Prostate gland (tissue), 2 donors: ENCODE data around the gene EHMT1. TPM values are rescaled to one million over a fixed set of nuclear protein-coding genes. Genes with fewer than 3 reads are reported as not detected.

ENCODE experiments used
- DNase-seq: peaks from one replicate; pipeline ENCODE4 v3.0.0-alpha.2; 2019; ENCODE audit warnings: low spot score
- H3K27ac ChIP-seq, 2 donors: fragments of 200-600 bp; sonication (generic); 2 replicates each; pipeline ENCODE4 v1.5.1; 2017 to 2019
- H3K27me3 ChIP-seq: fragments of 200-600 bp; sonication (generic); replicated peaks from 2 replicates; pipeline ENCODE4 v1.5.1; 2019; ENCODE audit not compliant: insufficient read depth
- H3K36me3 ChIP-seq, 2 donors: fragments of 200-600 bp; sonication (generic); 1 replicate in 1 of 2; 2 replicates in 1 of 2; pipeline versions ENCODE4 v1.5.1 to v1.8.1; 2017 to 2019
- H3K4me1 ChIP-seq: fragments of 200-600 bp; sonication (generic); replicated peaks from 2 replicates; pipeline ENCODE4 v1.5.1; 2019
- H3K4me3 ChIP-seq, 2 donors: fragments of 200-600 bp; sonication (generic); 2 replicates each; pipeline ENCODE4 v1.5.1; 2017 to 2019
- H3K9me3 ChIP-seq: fragments of 200-600 bp; sonication (generic); 2 replicates; pipeline ENCODE4 v1.5.1; 2017
- POLR2A ChIP-seq: fragments of 450-650 bp; IDR thresholded peaks from one replicate; pipeline ENCODE4 v1.6.1; 2016; ENCODE audit warnings: antibody characterized with exemption, mild to moderate bottlenecking
- POLR2AphosphoS5 ChIP-seq: sonication (generic); formaldehyde crosslinking; IDR thresholded peaks from one replicate; pipeline ENCODE4 v1.6.1; 2017; ENCODE audit warnings: antibody characterized with exemption
- WGBS: methylation state at CpG from one replicate; pipeline ENCODE4 v1.1.5; 2018; 5-methylcytosine and 5-hydroxymethylcytosine counted together
- intact Hi-C: fragments of 100-400 bp; cut with DNase I; formaldehyde crosslinking; loops from one replicate; pipeline ENCODE4 v1.14.2; 2022
- total RNA-seq, 2 donors: library from RNA; depleted of rRNA; stranded (reverse); fragments of >200 nt; gene quantifications; one replicate each; pipeline ENCODE4 v1.1.0, GENCODE V29; 2016
- TF ChIP-seq, protein P1 (sequence below), 4 experiments: fragments of 200-600 bp in 2 of 4; fragments of 450-650 bp in 2 of 4; sonication (generic) in 2 of 4; IDR thresholded peaks; 1 replicate in 3 of 4; 2 replicates in 1 of 4; pipeline ENCODE4 v1.5.1; 2016 to 2019; ENCODE audit warnings: antibody characterized with exemption in 4 of 4, mild to moderate bottlenecking in 2 of 4, moderate library complexity in 2 of 4

Gene EHMT1
- total RNA-seq, 2 donors from 2014 or later, result 81.3 to 149 TPM

DNA sequence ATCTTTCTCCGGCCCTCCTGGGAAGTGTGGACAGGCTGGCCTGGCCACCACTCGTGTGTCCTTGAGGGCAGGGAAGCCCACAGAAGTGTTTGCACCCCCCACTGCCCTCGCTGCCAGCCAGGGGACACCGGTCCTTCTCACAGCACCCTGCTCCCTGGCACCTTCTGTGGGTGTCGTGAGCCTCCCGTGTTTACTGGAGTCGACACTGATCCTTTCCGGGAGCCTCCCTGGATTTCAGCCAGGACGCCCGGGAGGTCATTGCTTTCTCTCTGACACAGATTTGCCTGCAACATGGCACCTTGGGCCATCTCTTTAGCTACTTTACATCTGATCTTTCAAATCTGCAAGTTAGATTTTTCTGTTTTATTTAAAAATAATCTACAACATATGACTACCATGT lies 138.3 kb downstream of the EHMT1 start:
- peaks cover 0 to 7% of the 10 kb centered on the region in 2 donors for H3K36me3 ChIP-seq
- no peaks in the 10 kb centered on the region for H3K27me3 ChIP-seq
- intact Hi-C loops, result no loop called here
- H3K27ac ChIP-seq, result peak overlapping the region in 1 of 2 donors; percentile 17
- no peaks in the 10 kb centered on the region for H3K9me3 ChIP-seq
- 52% methylated on average over 10 of the region's 10 CpGs for WGBS
- DNase-seq, result peak; percentile 39
- H3K4me1 ChIP-seq, result no peaks in the 10 kb centered on the region
- H3K4me3 ChIP-seq, result no peak overlapping the region
- TF ChIP-seq POLR2AphosphoS5, result no peak
- TF ChIP-seq, protein P1, sequence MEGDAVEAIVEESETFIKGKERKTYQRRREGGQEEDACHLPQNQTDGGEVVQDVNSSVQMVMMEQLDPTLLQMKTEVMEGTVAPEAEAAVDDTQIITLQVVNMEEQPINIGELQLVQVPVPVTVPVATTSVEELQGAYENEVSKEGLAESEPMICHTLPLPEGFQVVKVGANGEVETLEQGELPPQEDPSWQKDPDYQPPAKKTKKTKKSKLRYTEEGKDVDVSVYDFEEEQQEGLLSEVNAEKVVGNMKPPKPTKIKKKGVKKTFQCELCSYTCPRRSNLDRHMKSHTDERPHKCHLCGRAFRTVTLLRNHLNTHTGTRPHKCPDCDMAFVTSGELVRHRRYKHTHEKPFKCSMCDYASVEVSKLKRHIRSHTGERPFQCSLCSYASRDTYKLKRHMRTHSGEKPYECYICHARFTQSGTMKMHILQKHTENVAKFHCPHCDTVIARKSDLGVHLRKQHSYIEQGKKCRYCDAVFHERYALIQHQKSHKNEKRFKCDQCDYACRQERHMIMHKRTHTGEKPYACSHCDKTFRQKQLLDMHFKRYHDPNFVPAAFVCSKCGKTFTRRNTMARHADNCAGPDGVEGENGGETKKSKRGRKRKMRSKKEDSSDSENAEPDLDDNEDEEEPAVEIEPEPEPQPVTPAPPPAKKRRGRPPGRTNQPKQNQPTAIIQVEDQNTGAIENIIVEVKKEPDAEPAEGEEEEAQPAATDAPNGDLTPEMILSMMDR (IDR thresholded peaks at IDR 0.05), result no peak
- no peak for TF ChIP-seq POLR2A

DNA sequence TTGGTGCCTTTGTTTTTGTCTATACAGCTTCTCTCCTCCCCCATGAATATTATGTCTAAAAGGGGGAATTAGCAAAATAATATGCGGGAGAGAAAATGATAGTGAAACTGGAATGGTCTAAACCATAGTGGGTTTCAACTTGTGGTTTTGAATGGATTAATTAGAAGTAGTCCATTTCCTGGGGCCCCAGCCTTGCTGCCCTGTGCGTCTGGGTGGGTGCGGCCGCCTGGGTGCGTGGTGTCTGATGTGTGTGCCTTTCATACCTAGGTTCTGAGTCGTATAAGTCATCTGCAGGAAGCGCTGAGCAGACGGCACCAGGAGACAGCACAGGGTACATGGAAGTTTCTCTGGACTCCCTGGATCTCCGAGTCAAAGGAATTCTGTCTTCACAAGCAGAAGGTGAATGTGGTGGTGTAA lies 138.8 kb downstream of the EHMT1 start:
- no peaks in the 10 kb centered on the region for H3K4me1 ChIP-seq
- no peaks in the 10 kb centered on the region for H3K27me3 ChIP-seq
- H3K9me3 ChIP-seq, result no peaks in the 10 kb centered on the region
- DNase-seq, result no peak
- peaks cover 0 to 7% of the 10 kb centered on the region in 2 donors for H3K36me3 ChIP-seq
- intact Hi-C loops, result no loop called here
- H3K27ac ChIP-seq, result no peak overlapping the region
- no peak for TF ChIP-seq POLR2AphosphoS5
- no peak for TF ChIP-seq POLR2A
- TF ChIP-seq, protein P1 (IDR thresholded peaks at IDR 0.05), result no peak
- WGBS, result 94% methylated on average over 9 of the region's 9 CpGs
- no peak overlapping the region for H3K4me3 ChIP-seq

- intact Hi-C loops, result no loop called here
- WGBS, result 95% methylated on average over 16 of the region's 16 CpGs
- Histone ChIP-seq H3K27ac (no peak overlapping the region), H3K9me3 (no peaks in the 10 kb centered on the region), H3K4me3 (no peak overlapping the region), H3K36me3 (peaks cover 0 to 7% of the 10 kb centered on the region in 2 donors), H3K4me1 (no peaks in the 10 kb centered on the region), H3K27me3 (no peaks in the 10 kb centered on the region)
- no peak for DNase-seq
- TF ChIP-seq, protein P1 (IDR thresholded peaks at IDR 0.05), result no peak
- TF ChIP-seq POLR2A (no peak), POLR2AphosphoS5 (no peak)
Measured at GRCh38 chr9:137758067-137758466, 139.3 kb downstream of the EHMT1 start.

- WGBS, result 96% methylated on average over 11 of the region's 11 CpGs
- Histone ChIP-seq H3K4me3 (no peak overlapping the region), H3K27me3 (no peaks in the 10 kb centered on the region), H3K27ac (no peak overlapping the region), H3K4me1 (no peaks in the 10 kb centered on the region), H3K9me3 (no peaks in the 10 kb centered on the region), H3K36me3 (peaks cover 0 to 7% of the 10 kb centered on the region in 2 donors)
- TF ChIP-seq, protein P1 (IDR thresholded peaks at IDR 0.05), result no peak
- TF ChIP-seq POLR2AphosphoS5, result no peak
- TF ChIP-seq POLR2A, result no peak
- intact Hi-C loops, result no loop called here
- DNase-seq, result no peak
Measured at GRCh38 chr9:137759117-137759516, 140.3 kb downstream of the EHMT1 start.

DNA sequence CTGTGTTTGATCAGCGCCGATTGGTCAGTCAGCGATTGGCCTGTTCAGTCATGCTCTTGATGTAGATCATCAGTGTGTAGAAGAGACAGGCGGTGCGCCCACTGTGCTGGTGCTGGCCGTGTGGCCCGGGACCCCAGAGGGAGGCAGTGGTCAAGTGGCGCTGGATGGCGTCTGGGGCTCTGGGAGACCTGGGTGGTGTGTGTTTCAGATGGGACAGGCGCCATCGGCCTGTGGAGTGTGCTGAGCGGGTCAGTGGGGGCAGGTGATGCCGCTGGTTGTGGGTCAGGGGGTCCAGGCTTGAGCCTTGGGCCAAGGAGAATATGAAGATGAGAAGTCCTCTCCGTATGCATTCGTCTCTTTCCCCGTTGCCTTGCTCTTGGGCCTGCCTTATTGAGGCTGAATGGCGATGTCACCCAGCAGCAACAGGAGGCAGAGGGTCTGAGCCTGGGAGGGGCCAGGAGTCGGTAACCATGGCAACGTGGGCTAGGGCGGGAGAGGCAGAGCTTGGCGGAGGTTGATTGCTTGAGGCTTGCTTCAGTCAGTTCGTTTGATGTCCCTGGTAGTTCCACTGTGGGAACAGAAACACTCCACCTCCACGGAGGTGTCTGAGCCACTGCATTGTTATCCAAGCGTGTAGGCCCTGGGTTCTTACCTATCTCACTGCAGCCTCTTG lies 141.0 kb downstream of the EHMT1 start:
- H3K36me3 ChIP-seq, result peaks cover 0 to 7% of the 10 kb centered on the region in 2 donors
- TF ChIP-seq, protein P1 (IDR thresholded peaks at IDR 0.05), result no peak
- no peak for TF ChIP-seq POLR2A
- TF ChIP-seq POLR2AphosphoS5, result no peak

More for the DNA sequence above, 141.0 kb downstream of the EHMT1 start:
- no peaks in the 10 kb centered on the region for H3K27me3 ChIP-seq
- H3K9me3 ChIP-seq, result no peaks in the 10 kb centered on the region
- DNase-seq, result no peak
- no peak overlapping the region for H3K4me3 ChIP-seq
- H3K4me1 ChIP-seq, result no peaks in the 10 kb centered on the region
- WGBS, result 86% methylated on average over 23 of the region's 24 CpGs
- intact Hi-C loops, result no loop called here
- no peak overlapping the region for H3K27ac ChIP-seq
